Right forelimb (tissue), 1 donor: ENCODE measurements around the gene PNLIPRP1.

Experiments used
- DNase-seq: peaks from one replicate; pipeline ENCODE4 v3.0.0-alpha.2; 2018

Gene PNLIPRP1

GRCh38 chr10:116602648-116603400, 12.1 kb downstream of the PNLIPRP1 start:
- DNase-seq: no peak

- no peak for DNase-seq
Observed at GRCh38 chr10:116606061-116606483, 15.3 kb downstream of the PNLIPRP1 start.

- DNase-seq: no peak
Observed at GRCh38 chr10:116607336-116607735, 16.6 kb downstream of the PNLIPRP1 start.

- no peak for DNase-seq
Observed at GRCh38 chr10:116608686-116609594, 18.2 kb downstream of the PNLIPRP1 start.

- DNase-seq: no peak
Observed at GRCh38 chr10:116610443-116611152, 19.8 kb downstream of the PNLIPRP1 start.

GRCh38 chr10:116611153-116611545, 20.4 kb downstream of the PNLIPRP1 start:
- DNase-seq: no peak

- DNase-seq: no peak
Observed at GRCh38 chr10:116612107-116612769, 21.5 kb downstream of the PNLIPRP1 start.

- DNase-seq: no peak
Observed at GRCh38 chr10:116613471-116613870, 22.7 kb downstream of the PNLIPRP1 start.

- DNase-seq: no peak
Observed at GRCh38 chr10:116614796-116615195, 24.0 kb downstream of the PNLIPRP1 start.

GRCh38 chr10:116615199-116615776, 24.5 kb downstream of the PNLIPRP1 start:
- no peak for DNase-seq

GRCh38 chr10:116620423-116621400, 30.0 kb downstream of the PNLIPRP1 start, which contains the start of gene PNLIPRP2:
Gene PNLIPRP2 (plus strand): TSS chr10:116620953.
- no peak for DNase-seq

- no peak for DNase-seq
Observed at GRCh38 chr10:116621476-116621875, 30.7 kb downstream of the PNLIPRP1 start.

GRCh38 chr10:116621934-116622655, 31.3 kb downstream of the PNLIPRP1 start:
- DNase-seq: no peak

- DNase-seq: no peak
Observed at GRCh38 chr10:116625845-116626244, 35.1 kb downstream of the PNLIPRP1 start.

GRCh38 chr10:116626815-116627214, 36.1 kb downstream of the PNLIPRP1 start:
- DNase-seq: no peak

GRCh38 chr10:116627386-116627933, 36.7 kb downstream of the PNLIPRP1 start:
- no peak for DNase-seq

- no peak for DNase-seq
Observed at GRCh38 chr10:116629340-116629739, 38.6 kb downstream of the PNLIPRP1 start.

GRCh38 chr10:116630020-116630419, 39.3 kb downstream of the PNLIPRP1 start:
- DNase-seq: no peak

- no peak for DNase-seq
Observed at GRCh38 chr10:116631871-116632295, 41.1 kb downstream of the PNLIPRP1 start.
